Type B pancreatic cell (in vitro differentiated cells): ENCODE data around the gene FAM161B. TPM values are rescaled to one million over a fixed set of nuclear protein-coding genes. Genes with fewer than 3 reads are reported as not detected.

Source experiments
- DNase-seq: peaks from one replicate; pipeline ENCODE4 v3.0.0; 2021; ENCODE audit warnings: mixed read lengths; ENCODE audit not compliant: unreplicated experiment; ENCODE audit errors: extremely low spot score
- H3K27ac Mint-ChIP-seq: 2 replicates; pipeline ENCODE4 v1.8.0; 2021; ENCODE audit warnings: mild to moderate bottlenecking, mixed read lengths
- H3K27me3 Mint-ChIP-seq: 2 replicates; pipeline ENCODE4 v1.8.0; 2021; ENCODE audit warnings: mixed read lengths
- H3K36me3 Mint-ChIP-seq: 2 replicates; pipeline ENCODE4 v1.8.0; 2021; ENCODE audit warnings: mixed read lengths
- H3K4me1 Mint-ChIP-seq: one replicate; pipeline ENCODE4 v1.8.0; 2021; ENCODE audit warnings: mixed read lengths; ENCODE audit not compliant: unreplicated experiment
- H3K4me3 Mint-ChIP-seq: 2 replicates; pipeline ENCODE4 v1.8.0; 2021; ENCODE audit warnings: mild to moderate bottlenecking, mixed read lengths
- H3K9me3 Mint-ChIP-seq: 2 replicates; pipeline ENCODE4 v1.8.0; 2021; ENCODE audit warnings: mixed read lengths
- CTCF ChIP-seq: fragments of 200-600 bp; sonication (generic); conservative IDR thresholded peaks from 2 replicates; pipeline ENCODE4 v1.5.0; 2021; ENCODE audit warnings: antibody characterized with exemption, mild to moderate bottlenecking
- total RNA-seq: library from RNA; stranded (reverse); gene quantifications from 2 replicates; pipeline ENCODE4 v1.2.1, GENCODE V29; 2021; ENCODE audit warnings: low replicate concordance

The FAM161B gene
- total RNA-seq, 1 donor from 2014 or later = 5.3 TPM

- DNase-seq = no peak
Observed at GRCh38 chr14:73955674-73956073, 5.8 kb upstream of the FAM161B start.

GRCh38 chr14:73953731-73954130 is 3.8 kb upstream of the FAM161B start:
- peaks cover 3% of the 10 kb centered on the region for H3K36me3 Mint-ChIP-seq
- no peak for DNase-seq
- TF ChIP-seq CTCF = no peak
- H3K27me3 Mint-ChIP-seq = no peaks in the 10 kb centered on the region
- H3K4me1 Mint-ChIP-seq = peaks cover 13% of the 10 kb centered on the region
- no peaks in the 10 kb centered on the region for H3K9me3 Mint-ChIP-seq
- no peak overlapping the region for H3K4me3 Mint-ChIP-seq
- no peak overlapping the region for H3K27ac Mint-ChIP-seq

More at GRCh38 chr14:73955674-73956073, 5.8 kb upstream of the FAM161B start:
- Mint-ChIP-seq H3K4me1 (peaks cover 5% of the 10 kb centered on the region), H3K27me3 (no peaks in the 10 kb centered on the region), H3K27ac (no peak overlapping the region), H3K4me3 (no peak overlapping the region), H3K9me3 (no peaks in the 10 kb centered on the region), H3K36me3 (peaks cover 8% of the 10 kb centered on the region)
- no peak for TF ChIP-seq CTCF

GRCh38 chr14:73945159-73945670 is 4.7 kb downstream of the FAM161B start:
- Mint-ChIP-seq H3K9me3 (no peaks in the 10 kb centered on the region), H3K27ac (no peak overlapping the region), H3K36me3 (peaks cover 3% of the 10 kb centered on the region), H3K27me3 (peaks cover 3% of the 10 kb centered on the region), H3K4me3 (no peak overlapping the region), H3K4me1 (peaks cover 5% of the 10 kb centered on the region)
- TF ChIP-seq CTCF = no peak
- DNase-seq = no peak

- Mint-ChIP-seq H3K36me3 (peaks cover 5% of the 10 kb centered on the region), H3K27ac (no peak overlapping the region), H3K9me3 (no peaks in the 10 kb centered on the region), H3K4me1 (peaks cover under 1% of the 10 kb centered on the region), H3K27me3 (peaks cover 3% of the 10 kb centered on the region), H3K4me3 (no peak overlapping the region)
- no peak for DNase-seq
- no peak for TF ChIP-seq CTCF
Observed at GRCh38 chr14:73944432-73945158, 5.3 kb downstream of the FAM161B start.

DNA sequence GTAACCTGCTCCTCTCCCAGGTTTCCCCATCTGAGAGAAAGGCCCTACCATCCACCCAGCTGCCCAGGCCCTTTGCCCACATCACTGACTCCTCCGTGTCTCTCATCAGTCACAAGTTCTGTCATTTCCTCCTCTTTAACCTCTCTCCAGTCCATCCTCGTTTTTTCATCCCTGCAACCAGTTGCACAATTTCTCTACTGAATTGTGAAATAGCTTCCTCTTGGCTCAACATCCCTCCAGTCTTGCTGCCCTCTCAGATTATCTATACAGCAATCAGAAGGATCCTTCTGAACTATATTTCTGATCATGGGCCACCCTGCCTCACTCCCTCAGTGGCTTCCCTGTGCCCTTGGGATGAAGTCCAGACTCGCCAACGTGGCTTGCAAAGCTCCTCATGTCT is 6.8 kb downstream of the FAM161B start:
- peak overlapping the region; percentile 0 for H3K27ac Mint-ChIP-seq
- no peaks in the 10 kb centered on the region for H3K9me3 Mint-ChIP-seq
- H3K4me3 Mint-ChIP-seq = no peak overlapping the region
- DNase-seq = no peak
- TF ChIP-seq CTCF = no peak
- H3K4me1 Mint-ChIP-seq = no peaks in the 10 kb centered on the region
- peaks cover 5% of the 10 kb centered on the region for H3K36me3 Mint-ChIP-seq
- H3K27me3 Mint-ChIP-seq = peaks cover 3% of the 10 kb centered on the region
